Ovary (tissue), 9 donors: Measurements from ENCODE around the gene DNAAF8. TPM values are rescaled to one million over a fixed set of nuclear protein-coding genes. Genes with fewer than 3 reads are reported as not detected.

Experiments
- DNase-seq, 5 donors: peaks; one replicate each; pipeline ENCODE4 v3.0.0-alpha.2; 2019 to 2020
- H3K27ac ChIP-seq, 2 donors: fragments of 200-600 bp; one replicate each; pipeline versions ENCODE4 v1.5.1 to v1.8.0; 2019 to 2022
- H3K27me3 ChIP-seq: fragments of 200-600 bp; one replicate; pipeline ENCODE4 v1.8.0; 2022
- H3K36me3 ChIP-seq: fragments of 200-600 bp; sonication (generic); one replicate; pipeline ENCODE4 v1.5.1; 2019
- H3K4me1 ChIP-seq: one replicate; pipeline ENCODE4 v1.8.1; 2013; ENCODE audit warnings: mild to moderate bottlenecking, moderate library complexity; ENCODE audit not compliant: insufficient read depth
- H3K4me3 ChIP-seq: fragments of 200-600 bp; sonication (generic); one replicate; pipeline ENCODE4 v1.5.1; 2017
- H3K9me3 ChIP-seq, 2 donors: fragments of 200-600 bp in 1 of 2; sonication (generic) in 1 of 2; one replicate each; pipeline versions ENCODE4 v1.5.1 to v1.8.1; 2013 to 2019; ENCODE audit warnings: mild to moderate bottlenecking in 1 of 2, moderate library complexity in 1 of 2
- CTCF ChIP-seq, 3 donors: fragments of 450-650 bp in 2 of 3; fragments of 200-600 bp in 1 of 3; IDR thresholded peaks; one replicate each; pipeline versions ENCODE4 v1.5.1 to v1.8.0; 2016 to 2022; ENCODE audit warnings: antibody characterized with exemption in 3 of 3, mild to moderate bottlenecking in 1 of 3
- EP300 ChIP-seq: sonication (generic); formaldehyde crosslinking; IDR thresholded peaks from one replicate; pipeline ENCODE4 v1.6.1; 2017; ENCODE audit warnings: antibody characterized with exemption
- POLR2A ChIP-seq: fragments of 450-650 bp; IDR thresholded peaks from one replicate; pipeline ENCODE4 v1.6.1; 2017; ENCODE audit warnings: antibody characterized with exemption, mild to moderate bottlenecking, moderate library complexity
- WGBS, 3 donors: extraction: QIAGEN DNeasy Blood & Tissue Kit in 1 of 3; methylation state at CpG; one replicate each; pipeline versions ENCODE4 v1.1.5 to v1.1.7; 2013 to 2017; 5-methylcytosine and 5-hydroxymethylcytosine counted together
- intact Hi-C, 4 donors: fragments of 100-400 bp; cut with DNase I; formaldehyde crosslinking; loops; one replicate each; pipeline versions ENCODE4 v1.11.0 to v1.15.1; 2022 to 2023
- polyA plus RNA-seq, 2 donors: library from polyadenylated mRNA; stranded (reverse); fragments of 200-250 nt in 1 of 2; fragments of 350-450 nt in 1 of 2; fragmentation: Illumina TruSeq in 1 of 2; extraction: RNeasy Lipid Tissue Mini Kit (QIAGEN cat#74804) in 1 of 2; gene quantifications; one replicate each; pipeline ENCODE4 v1.2.3, GENCODE V29; 2013 to 2014
- total RNA-seq, 7 donors: library from RNA; depleted of rRNA in 2 of 7; stranded (reverse); fragments of >200 nt in 2 of 7; fragmentation: NEBNext Ultra II Directional in 3 of 7; extraction: Animal tissue kit (Norgen Biotek cat#: 25700) in 3 of 7; gene quantifications; one replicate each; pipeline versions ENCODE4 v1.1.0 to v1.2.4, GENCODE V29; 2016 to 2023
- donor health status: DM: no; HTN: no; CAD: no; lungs with moderate emphysema.
- donor health status: DM: no; HTN: no; CAD: no.
- donor health status: Bipolar disorder and iron deficiency.
- donor health status: DM: yes; HTN: yes; CAD: no.
- donor health status: DM: no; HTN: no; CAD: no.
- donor health status: DM: yes; HTN: yes; CAD: no.

DNAAF8 gene
- total and polyA plus RNA-seq, 9 donors: 0.35 to 9.1 (median 1.2) TPM

GRCh38 chr16:4689091-4689671 is 45.2 kb upstream of the DNAAF8 start:
- H3K4me1 ChIP-seq: no peaks in the 10 kb centered on the region
- no peaks in the 10 kb centered on the region for H3K27me3 ChIP-seq
- intact Hi-C loops: no loop called here
- no peaks in the 10 kb centered on the region for H3K36me3 ChIP-seq
- WGBS, 3 donors: 88 to 94% (median 90%) methylated on average over 21 of the region's 21 CpGs
- no peak for TF ChIP-seq EP300
- no peak for TF ChIP-seq CTCF (IDR thresholded peaks at IDR 0.05)
- TF ChIP-seq POLR2A: no peak
- H3K9me3 ChIP-seq: no peaks in the 10 kb centered on the region
- DNase-seq: peak in 1 of 5 donors; percentile 21
- H3K27ac ChIP-seq: no peak overlapping the region
- no peak overlapping the region for H3K4me3 ChIP-seq

- Histone ChIP-seq H3K4me1 (peaks cover 5% of the 10 kb centered on the region), H3K4me3 (no peak overlapping the region), H3K27ac (no peak overlapping the region), H3K27me3 (no peaks in the 10 kb centered on the region), H3K36me3 (no peaks in the 10 kb centered on the region), H3K9me3 (no peaks in the 10 kb centered on the region)
- intact Hi-C loops: loop anchor here in 1 of 4 donors (5.0 kb wide), 1 partner anchor 42 kb away; the partner anchor contains the start of genes ANKS3 and DNAAF8
- 81 to 85% (median 82%) methylated on average over 31 of the region's 31 CpGs for WGBS, 3 donors
- TF ChIP-seq POLR2A: no peak
- no peak for TF ChIP-seq EP300
- TF ChIP-seq CTCF (IDR thresholded peaks at IDR 0.05): no peak
- DNase-seq: peak in 2 of 5 donors; percentile 16 to 42
These were observed 44.3 kb upstream of the DNAAF8 start for GRCh38 chr16:4689864-4690704.

GRCh38 chr16:4690946-4691665 is 43.2 kb upstream of the DNAAF8 start:
- intact Hi-C loops: loop anchor here in 1 of 4 donors (5.0 kb wide), 1 partner anchor 41 kb away; the partner anchor contains the start of genes ANKS3 and DNAAF8
- no peak overlapping the region for H3K4me3 ChIP-seq
- WGBS, 3 donors: 66 to 76% (median 70%) methylated on average over 18 to 19 of the region's 19 CpGs
- TF ChIP-seq CTCF (IDR thresholded peaks at IDR 0.05) (no peak), POLR2A (no peak), EP300 (no peak)
- peak in 1 of 5 donors; percentile 24 for DNase-seq
- no peak overlapping the region for H3K27ac ChIP-seq
- H3K36me3 ChIP-seq: no peaks in the 10 kb centered on the region
- H3K4me1 ChIP-seq: peaks cover 5% of the 10 kb centered on the region
- H3K27me3 ChIP-seq: no peaks in the 10 kb centered on the region
- H3K9me3 ChIP-seq: no peaks in the 10 kb centered on the region

GRCh38 chr16:4691666-4692412 is 42.5 kb upstream of the DNAAF8 start:
- Histone ChIP-seq H3K4me1 (peaks cover 5% of the 10 kb centered on the region), H3K27ac (no peak overlapping the region), H3K9me3 (no peaks in the 10 kb centered on the region), H3K36me3 (no peaks in the 10 kb centered on the region), H3K27me3 (no peaks in the 10 kb centered on the region), H3K4me3 (no peak overlapping the region)
- no peak for TF ChIP-seq EP300
- no peak for TF ChIP-seq POLR2A
- TF ChIP-seq CTCF (IDR thresholded peaks at IDR 0.05): no peak
- WGBS, 3 donors: 64 to 80% (median 68%) methylated on average over 20 of the region's 20 CpGs
- intact Hi-C loops: loop anchor here in 1 of 4 donors (5.0 kb wide), 1 partner anchor 40 kb away; the partner anchor contains the start of genes ANKS3 and DNAAF8
- DNase-seq: peak in 3 of 5 donors; percentile 28 to 47 (median 39)
